T-helper 1 cell treated with Interleukin-12 subunit alpha and Interleukin-12 subunit beta and Interleukin-4 antibody, amounts not matched to agents 30 μg/mL and 1 μg/mL, for 36 hours (primary cell): ENCODE measurements around the gene DAZL.

Experiments used
- H3K27ac Mint-ChIP-seq: one replicate; pipeline ENCODE4 v1.8.0; 2021; ENCODE audit warnings: mild to moderate bottlenecking, mixed read lengths
- H3K27me3 Mint-ChIP-seq: one replicate; pipeline ENCODE4 v1.8.0; 2021; ENCODE audit warnings: low read depth, mixed read lengths
- H3K36me3 Mint-ChIP-seq: one replicate; pipeline ENCODE4 v1.8.0; 2021; ENCODE audit warnings: low read depth, mixed read lengths
- H3K4me1 Mint-ChIP-seq: one replicate; pipeline ENCODE4 v1.8.0; 2021; ENCODE audit warnings: low read depth, mixed read lengths
- H3K4me3 Mint-ChIP-seq: one replicate; pipeline ENCODE4 v1.8.0; 2021; ENCODE audit warnings: mild to moderate bottlenecking, moderate library complexity, mixed read lengths
- H3K9me3 Mint-ChIP-seq: one replicate; pipeline ENCODE4 v1.8.0; 2021; ENCODE audit warnings: mixed read lengths

The DAZL gene

DNA sequence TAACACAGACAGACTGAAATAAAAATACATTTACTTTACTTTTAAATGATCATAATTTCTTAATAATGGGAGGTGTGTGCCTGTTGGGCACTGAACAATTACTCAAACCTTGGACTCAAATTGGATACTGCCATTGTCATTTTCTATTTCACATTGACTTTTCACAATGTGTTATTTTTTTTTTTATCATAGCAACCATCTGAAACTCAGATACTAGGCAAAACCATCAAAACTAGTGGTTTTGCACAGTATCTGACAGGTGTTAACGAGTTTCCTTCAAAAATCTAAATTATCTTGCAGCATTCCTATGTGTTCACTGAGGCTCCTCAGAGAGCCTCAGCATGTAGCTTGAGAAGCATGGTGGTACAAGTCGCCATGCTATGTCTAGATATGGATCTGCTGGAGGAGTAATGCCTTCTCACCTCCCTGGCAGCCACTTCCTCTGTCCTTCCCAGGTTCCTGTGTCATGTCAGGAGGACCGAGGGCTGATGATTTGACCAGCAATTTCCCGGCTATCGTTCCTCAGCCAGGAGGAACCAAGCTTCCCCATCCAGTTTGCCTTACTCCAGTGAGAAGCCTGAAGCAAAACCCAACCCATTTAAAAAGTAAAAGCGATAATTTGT lies 61.9 kb downstream of the DAZL start:
- peaks cover 26% of the 10 kb centered on the region for H3K27me3 Mint-ChIP-seq

DNA sequence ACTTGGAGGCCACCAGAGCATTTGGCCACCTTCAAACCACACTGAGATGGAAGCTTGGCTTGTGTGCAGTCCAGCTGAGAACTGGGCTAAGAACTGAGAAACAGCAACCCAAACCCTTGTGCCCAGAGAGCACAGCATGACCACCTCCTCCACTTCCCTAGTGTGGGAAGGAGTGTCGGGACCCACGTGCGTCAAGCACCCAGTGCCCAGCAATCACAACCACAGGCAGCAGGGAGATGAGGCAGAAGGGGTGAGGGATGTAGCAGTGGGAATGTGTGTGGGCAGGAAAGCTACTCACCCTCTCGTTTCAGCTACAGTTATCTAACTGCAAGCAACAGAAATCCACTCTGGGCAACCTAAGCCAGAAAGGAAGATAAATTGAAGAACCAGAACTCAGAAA lies 66.7 kb downstream of the DAZL start:
- no peaks in the 10 kb centered on the region for H3K9me3 Mint-ChIP-seq
- no peak overlapping the region for H3K27ac Mint-ChIP-seq
- no peaks in the 10 kb centered on the region for H3K36me3 Mint-ChIP-seq
- H3K4me1 Mint-ChIP-seq = peaks cover 2% of the 10 kb centered on the region
- no peak overlapping the region for H3K4me3 Mint-ChIP-seq
- H3K27me3 Mint-ChIP-seq = peaks cover 43% of the 10 kb centered on the region

More for the DNA sequence above, 61.9 kb downstream of the DAZL start:
- Mint-ChIP-seq H3K4me3 (no peak overlapping the region), H3K4me1 (peaks cover 5% of the 10 kb centered on the region), H3K9me3 (no peaks in the 10 kb centered on the region), H3K36me3 (no peaks in the 10 kb centered on the region), H3K27ac (no peak overlapping the region)

DNA sequence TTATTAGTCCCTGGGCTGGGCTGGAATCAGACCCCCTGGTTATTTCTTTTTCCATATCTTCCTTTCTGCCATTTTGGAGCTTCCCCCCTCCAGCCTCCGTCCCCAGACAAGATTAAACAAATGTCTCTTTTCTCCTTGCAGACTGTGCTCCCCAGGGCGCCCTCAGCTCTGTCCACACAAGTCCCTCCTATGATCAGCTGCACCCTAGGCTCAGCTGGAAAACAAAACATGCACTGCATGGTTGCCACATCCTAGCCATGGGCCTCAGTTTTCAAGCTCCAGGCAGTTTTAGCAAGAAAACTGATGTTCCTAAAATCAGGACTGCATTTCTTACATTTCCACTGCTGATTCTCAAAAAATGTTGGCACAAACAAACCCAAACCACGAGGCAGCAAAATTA lies 68.2 kb downstream of the DAZL start:
- H3K27ac Mint-ChIP-seq = no peak overlapping the region
- H3K9me3 Mint-ChIP-seq = no peaks in the 10 kb centered on the region
- H3K27me3 Mint-ChIP-seq = peaks cover 50% of the 10 kb centered on the region
- no peaks in the 10 kb centered on the region for H3K36me3 Mint-ChIP-seq
- no peak overlapping the region for H3K4me3 Mint-ChIP-seq
- H3K4me1 Mint-ChIP-seq = peaks cover 2% of the 10 kb centered on the region
